GM12878 (cell line): Measurements from ENCODE around the gene ZFPM1. TPM values are rescaled to one million over a fixed set of nuclear protein-coding genes. Genes with fewer than 3 reads are reported as not detected.
"Not testable (repeated sequence)": the region's sequence is repeated elsewhere in the genome, so short reads cannot be mapped to it uniquely, and the experiment has no call there.

Source experiments
- ATAC-seq: fragments of 200-7000 bp; cut with Tn5 transposase; 3 replicates; pipeline ENCODE4 v1.9.1; 2020; ENCODE audit warnings: mild to moderate bottlenecking, moderate library complexity
- BruUV-seq: library from RNA; stranded (reverse); fragments of 400-500 nt; replicated peaks from 2 replicates; lab custom pipeline; 2021; lab: Mats Ljungman, UMichigan
- CTCF ChIA-PET: fragments of 300-600 bp; sonication (Branson Sonifier 250); formaldehyde crosslinking; extraction: SDS; loops from one replicate; lab custom pipeline; 2021; ENCODE audit warnings: inconsistent platforms; lab: Yijun Ruan, JAX
- POLR2A ChIA-PET: fragments of 350-600 bp; formaldehyde crosslinking; extraction: SDS; loops from one replicate; lab custom pipeline; 2021; ENCODE audit warnings: inconsistent platforms; lab: Charles Lee
- RAD21 ChIA-PET: fragments of 300-600 bp; sonication (Branson Sonifier 250); formaldehyde crosslinking; loops from one replicate; lab custom pipeline; 2023; ENCODE audit warnings: antibody characterized with exemption; ENCODE audit not compliant: unreplicated experiment; lab: Charles Lee
- SMC1A ChIA-PET: fragments of 300-600 bp; sonication (Branson Sonifier 250); formaldehyde crosslinking; loops from one replicate; lab custom pipeline; 2023; ENCODE audit not compliant: unreplicated experiment, uncharacterized antibody; lab: Charles Lee
- DNase-seq: peaks from one replicate; pipeline ENCODE4 v3.0.0-alpha.2; 2011; ENCODE audit warnings: low read depth, low spot score
- FAIRE-seq: peaks from 3 replicates; lab custom pipeline; 2011; peaks lifted over from hg19 to GRCh38; lab: Jason Lieb, UNC
- H2AFZ ChIP-seq: 2 replicates; pipeline ENCODE4 v1.6.0; 2011; ENCODE audit warnings: low read depth, low read length, control low read depth; ENCODE audit not compliant: control insufficient read depth
- H3K27ac ChIP-seq: 2 replicates; pipeline ENCODE4 v1.5.1; 2011; ENCODE audit warnings: control low read depth; ENCODE audit not compliant: control insufficient read depth, insufficient read depth
- H3K27me3 ChIP-seq, 2 experiments: replicated peaks in 1 of 2; 2 replicates each; pipeline versions ENCODE4 v1.6.0 to v1.6.1; 2011; ENCODE audit warnings: low read length in 1 of 2; ENCODE audit not compliant: control insufficient read depth in 2 of 2, insufficient read depth in 2 of 2
- H3K36me3 ChIP-seq, 2 experiments: 2 replicates each; pipeline ENCODE4 v1.5.1; 2011; ENCODE audit warnings: low read length in 1 of 2; ENCODE audit not compliant: control insufficient read depth in 2 of 2, insufficient read depth in 2 of 2
- H3K4me1 ChIP-seq: 2 replicates; pipeline ENCODE4 v1.6.1; 2011; ENCODE audit warnings: mild to moderate bottlenecking, low read length, moderate library complexity, mixed read lengths; ENCODE audit not compliant: control insufficient read depth, insufficient read depth
- H3K4me2 ChIP-seq: 2 replicates; pipeline ENCODE4 v1.6.0; 2011; ENCODE audit warnings: control low read depth; ENCODE audit not compliant: control insufficient read depth, insufficient read depth
- H3K4me3 ChIP-seq: fragments of 200-600 bp; sonication (generic); 2 replicates; pipeline ENCODE4 v1.5.1; 2016
- H3K79me2 ChIP-seq: 2 replicates; pipeline ENCODE4 v1.6.0; 2011; ENCODE audit warnings: low read length; ENCODE audit not compliant: control insufficient read depth, insufficient read depth
- H3K9ac ChIP-seq: 2 replicates; pipeline ENCODE4 v1.8.0; 2011; ENCODE audit warnings: low read length, control low read depth, mixed read lengths; ENCODE audit not compliant: control insufficient read depth, insufficient read depth
- H3K9me3 ChIP-seq: replicated peaks from 3 replicates; pipeline ENCODE4 v1.5.1; 2011; ENCODE audit warnings: mild to moderate bottlenecking, low read length; ENCODE audit not compliant: control insufficient read depth, insufficient read depth
- H4K20me1 ChIP-seq: 2 replicates; pipeline ENCODE4 v1.6.0; 2011; ENCODE audit not compliant: control insufficient read depth, insufficient read depth
- CHD1 ChIP-seq: IDR thresholded peaks from 2 replicates; pipeline ENCODE4 v1.6.1; 2012; ENCODE audit warnings: low read depth, low read length, improper control_type of control experiment
- FOS ChIP-seq: IDR thresholded peaks from 3 replicates; pipeline ENCODE4 v1.6.1; 2011; ENCODE audit warnings: borderline replicate concordance; ENCODE audit not compliant: insufficient read length; ENCODE audit errors: extremely low read depth
- IKZF1 ChIP-seq: fragments of 450-650 bp; conservative IDR thresholded peaks from 2 replicates; pipeline ENCODE4 v1.6.1; 2017; ENCODE audit warnings: antibody characterized with exemption, mild to moderate bottlenecking
- KAT2A ChIP-seq: conservative IDR thresholded peaks from 2 replicates; pipeline ENCODE4 v1.6.1; 2011; ENCODE audit warnings: low read depth, low read length; ENCODE audit not compliant: control insufficient read depth
- RAD51 ChIP-seq: fragments of 450-650 bp; IDR thresholded peaks from 2 replicates; pipeline ENCODE4 v1.6.1; 2016; ENCODE audit warnings: moderate library complexity, mild to moderate bottlenecking, inconsistent platforms
- RELA ChIP-seq: fragments of 450-650 bp; IDR thresholded peaks from 2 replicates; pipeline ENCODE4 v1.8.0; 2014; ENCODE audit warnings: borderline replicate concordance; ENCODE audit not compliant: partially characterized antibody
- SMC3 ChIP-seq: IDR thresholded peaks from 2 replicates; pipeline ENCODE4 v1.6.1; 2011; ENCODE audit warnings: low read length, improper control_type of control experiment, borderline replicate concordance
- SP1 ChIP-seq: IDR thresholded peaks from one replicate; pipeline ENCODE4 v1.6.1; 2011; ENCODE audit warnings: low read depth, low read length
- ZZZ3 ChIP-seq: IDR thresholded peaks from 2 replicates; pipeline ENCODE4 v1.6.1; 2011; ENCODE audit warnings: low read depth; ENCODE audit not compliant: control insufficient read depth, insufficient read length
- WGBS: methylation state at CpG from one replicate; pipeline ENCODE4 v1.1.6; 2016; ENCODE audit warnings: low lambda C conversion rate; ENCODE audit not compliant: insufficient replicate concordance, insufficient coverage; ENCODE audit errors: missing lambda C conversion rate; 5-methylcytosine and 5-hydroxymethylcytosine counted together
- in situ Hi-C: fragments of 300-500 bp; cut with MboI; formaldehyde crosslinking; loops from 9 replicates; pipeline ENCODE4 v1.14.3; 2018; ENCODE audit warnings: mixed read lengths
- intact Hi-C: fragments of 100-400 bp; cut with micrococcal nuclease; formaldehyde crosslinking; loops from one replicate; pipeline ENCODE4 v1.14.2; 2022; ENCODE audit not compliant: unreplicated experiment
- polyA plus RNA-seq, 11 experiments: library from polyadenylated mRNA; depleted of rRNA in 4 of 11; unstranded in 6 of 11; stranded (reverse) in 5 of 11; fragments of >200 nt; fragmentation: Nextera tagmentation in 4 of 11; fragmentation: Illumina TruSeq in 1 of 11; extraction: Ambion mirVana in 4 of 11; extraction: Trizol in 1 of 11; gene quantifications; 1 replicate in 1 of 11; 2 replicates in 10 of 11; pipeline versions ENCODE4 v1.2.1 to v1.2.3, GENCODE V29; 2011 to 2016; ENCODE audit warnings: inconsistent platforms in 2 of 11, missing spikeins in 2 of 11, low read depth in 1 of 11
- total RNA-seq, 4 experiments: library from RNA; depleted of rRNA in 3 of 4; stranded (reverse); fragments of >200 nt in 3 of 4; fragmentation: Illumina TruSeq in 1 of 4; extraction: Trizol in 1 of 4; gene quantifications; 2 replicates each; pipeline versions ENCODE4 v1.2.1 to v1.2.3, GENCODE V29; 2013 to 2021
- TF ChIP-seq, protein P1 (sequence below): fragments of 450-650 bp; IDR thresholded peaks from 2 replicates; pipeline ENCODE4 v1.6.1; 2017; ENCODE audit warnings: antibody characterized with exemption, mild to moderate bottlenecking, moderate library complexity
- TF ChIP-seq, protein P2 (sequence below): IDR thresholded peaks from 2 replicates; pipeline ENCODE4 v1.6.1; 2012; ENCODE audit warnings: mild to moderate bottlenecking, low read depth, low read length

Gene ZFPM1
- total and polyA plus RNA-seq, 10 of the 15 experiments (the other 5 are each of a cell fraction or from before 2014, with no cell fraction given), result 0.02 to 5.1 (median 0.30) TPM

DNA sequence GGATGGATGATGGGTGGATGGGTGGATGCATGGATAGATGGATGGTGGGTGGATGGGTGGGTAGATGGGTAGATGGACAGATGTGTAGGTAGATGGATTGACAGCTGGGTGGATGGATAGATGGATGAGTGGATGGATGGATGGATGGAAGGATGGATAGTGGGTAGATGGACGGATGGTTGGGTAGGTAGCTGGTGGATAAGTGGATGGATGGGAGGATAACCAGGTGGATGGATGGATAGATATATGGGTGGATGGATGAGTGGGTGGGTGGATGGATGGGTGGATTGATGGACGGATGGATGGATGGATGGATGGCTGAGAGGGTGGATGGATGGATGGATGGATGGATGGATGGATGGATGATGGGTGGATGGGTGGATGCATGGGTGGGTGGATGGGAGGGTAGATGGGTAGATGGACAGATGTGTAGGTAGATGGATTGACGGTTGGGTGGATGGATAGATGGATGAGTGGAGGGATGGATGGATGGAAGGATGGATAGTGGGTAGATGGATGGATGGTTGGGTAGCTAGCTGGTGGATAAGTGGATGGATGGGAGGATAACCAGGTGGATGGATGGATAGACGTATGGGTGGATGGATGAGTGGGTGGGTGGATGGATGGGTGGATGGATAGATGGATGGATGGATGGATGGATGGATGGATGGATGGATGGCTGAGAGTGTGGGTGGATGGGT, 65.5 kb downstream of the ZFPM1 start:
- H3K4me1 ChIP-seq, CTCF ChIA-PET, H3K9ac ChIP-seq, DNase-seq, FAIRE-seq, RAD21 ChIA-PET, H3K36me3 ChIP-seq, in situ Hi-C loops, H4K20me1 ChIP-seq, H3K79me2 ChIP-seq, H3K27me3 ChIP-seq, H2AFZ ChIP-seq, H3K27ac ChIP-seq, POLR2A ChIA-PET, SMC1A ChIA-PET, H3K4me2 ChIP-seq, BruUV-seq, intact Hi-C loops, H3K4me3 ChIP-seq, ATAC-seq, H3K9me3 ChIP-seq: not testable (repeated sequence)
- 54% methylated on average over 4 of the region's 4 CpGs for WGBS

DNA sequence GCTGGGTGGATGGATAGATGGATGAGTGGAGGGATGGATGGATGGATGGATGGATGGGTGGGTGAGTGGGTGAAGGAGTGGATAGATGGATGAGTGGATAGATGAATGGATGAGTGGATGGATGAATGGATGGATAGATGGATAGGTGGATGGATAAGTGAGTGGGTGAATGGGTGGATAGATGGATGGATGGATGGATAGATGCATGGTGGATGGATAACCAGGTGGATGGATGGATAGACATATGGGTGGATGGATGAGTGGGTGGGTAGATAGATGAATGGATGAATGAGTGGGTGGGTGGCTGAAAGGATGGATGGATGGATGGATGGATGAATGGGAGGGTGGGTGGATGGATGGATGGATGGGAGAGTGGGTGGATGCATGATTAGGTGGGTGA, 66.2 kb downstream of the ZFPM1 start:
- H3K27ac ChIP-seq, result no peak overlapping the region
- ChIA-PET CTCF (no interaction called here), RAD21 (no interaction called here), SMC1A (no interaction called here), POLR2A (no interaction called here)
- H3K4me2 ChIP-seq, result no peak overlapping the region
- BruUV-seq, result no TSS peak
- H3K79me2 ChIP-seq, result no peaks in the 10 kb centered on the region
- in situ Hi-C loops (no loop called here), intact Hi-C loops (no loop called here)
- no peak overlapping the region for H3K9ac ChIP-seq
- H2AFZ ChIP-seq, result no peak overlapping the region
- no peaks in the 10 kb centered on the region for H3K36me3 ChIP-seq
- no peak overlapping the region for H3K4me3 ChIP-seq
- no peaks in the 10 kb centered on the region for H3K9me3 ChIP-seq
- no peak for DNase-seq
- no peak for ATAC-seq
- H4K20me1 ChIP-seq, result no peaks in the 10 kb centered on the region
- no peak for FAIRE-seq
- no peaks in the 10 kb centered on the region for H3K27me3 ChIP-seq
- H3K4me1 ChIP-seq, result no peaks in the 10 kb centered on the region
- TF ChIP-seq SMC3 (no peak), ZZZ3 (no peak), SP1 (no peak), CHD1 (no peak), RAD51 (no peak), FOS (no peak), IKZF1 (no peak), KAT2A (no peak), RELA (no peak)
- TF ChIP-seq, protein P1, sequence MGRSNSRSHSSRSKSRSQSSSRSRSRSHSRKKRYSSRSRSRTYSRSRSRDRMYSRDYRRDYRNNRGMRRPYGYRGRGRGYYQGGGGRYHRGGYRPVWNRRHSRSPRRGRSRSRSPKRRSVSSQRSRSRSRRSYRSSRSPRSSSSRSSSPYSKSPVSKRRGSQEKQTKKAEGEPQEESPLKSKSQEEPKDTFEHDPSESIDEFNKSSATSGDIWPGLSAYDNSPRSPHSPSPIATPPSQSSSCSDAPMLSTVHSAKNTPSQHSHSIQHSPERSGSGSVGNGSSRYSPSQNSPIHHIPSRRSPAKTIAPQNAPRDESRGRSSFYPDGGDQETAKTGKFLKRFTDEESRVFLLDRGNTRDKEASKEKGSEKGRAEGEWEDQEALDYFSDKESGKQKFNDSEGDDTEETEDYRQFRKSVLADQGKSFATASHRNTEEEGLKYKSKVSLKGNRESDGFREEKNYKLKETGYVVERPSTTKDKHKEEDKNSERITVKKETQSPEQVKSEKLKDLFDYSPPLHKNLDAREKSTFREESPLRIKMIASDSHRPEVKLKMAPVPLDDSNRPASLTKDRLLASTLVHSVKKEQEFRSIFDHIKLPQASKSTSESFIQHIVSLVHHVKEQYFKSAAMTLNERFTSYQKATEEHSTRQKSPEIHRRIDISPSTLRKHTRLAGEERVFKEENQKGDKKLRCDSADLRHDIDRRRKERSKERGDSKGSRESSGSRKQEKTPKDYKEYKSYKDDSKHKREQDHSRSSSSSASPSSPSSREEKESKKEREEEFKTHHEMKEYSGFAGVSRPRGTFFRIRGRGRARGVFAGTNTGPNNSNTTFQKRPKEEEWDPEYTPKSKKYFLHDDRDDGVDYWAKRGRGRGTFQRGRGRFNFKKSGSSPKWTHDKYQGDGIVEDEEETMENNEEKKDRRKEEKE, result no peak
- TF ChIP-seq, protein P2, sequence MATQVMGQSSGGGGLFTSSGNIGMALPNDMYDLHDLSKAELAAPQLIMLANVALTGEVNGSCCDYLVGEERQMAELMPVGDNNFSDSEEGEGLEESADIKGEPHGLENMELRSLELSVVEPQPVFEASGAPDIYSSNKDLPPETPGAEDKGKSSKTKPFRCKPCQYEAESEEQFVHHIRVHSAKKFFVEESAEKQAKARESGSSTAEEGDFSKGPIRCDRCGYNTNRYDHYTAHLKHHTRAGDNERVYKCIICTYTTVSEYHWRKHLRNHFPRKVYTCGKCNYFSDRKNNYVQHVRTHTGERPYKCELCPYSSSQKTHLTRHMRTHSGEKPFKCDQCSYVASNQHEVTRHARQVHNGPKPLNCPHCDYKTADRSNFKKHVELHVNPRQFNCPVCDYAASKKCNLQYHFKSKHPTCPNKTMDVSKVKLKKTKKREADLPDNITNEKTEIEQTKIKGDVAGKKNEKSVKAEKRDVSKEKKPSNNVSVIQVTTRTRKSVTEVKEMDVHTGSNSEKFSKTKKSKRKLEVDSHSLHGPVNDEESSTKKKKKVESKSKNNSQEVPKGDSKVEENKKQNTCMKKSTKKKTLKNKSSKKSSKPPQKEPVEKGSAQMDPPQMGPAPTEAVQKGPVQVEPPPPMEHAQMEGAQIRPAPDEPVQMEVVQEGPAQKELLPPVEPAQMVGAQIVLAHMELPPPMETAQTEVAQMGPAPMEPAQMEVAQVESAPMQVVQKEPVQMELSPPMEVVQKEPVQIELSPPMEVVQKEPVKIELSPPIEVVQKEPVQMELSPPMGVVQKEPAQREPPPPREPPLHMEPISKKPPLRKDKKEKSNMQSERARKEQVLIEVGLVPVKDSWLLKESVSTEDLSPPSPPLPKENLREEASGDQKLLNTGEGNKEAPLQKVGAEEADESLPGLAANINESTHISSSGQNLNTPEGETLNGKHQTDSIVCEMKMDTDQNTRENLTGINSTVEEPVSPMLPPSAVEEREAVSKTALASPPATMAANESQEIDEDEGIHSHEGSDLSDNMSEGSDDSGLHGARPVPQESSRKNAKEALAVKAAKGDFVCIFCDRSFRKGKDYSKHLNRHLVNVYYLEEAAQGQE, result no peak
